ENCODE data around the gene PCNA. TPM values are rescaled to one million over a fixed set of nuclear protein-coding genes. Genes with fewer than 3 reads are reported as not detected.
A peak's percentile ranks its signal among the peaks of the same experiment; 100 is the strongest.

The PCNA gene
- total RNA-seq = 65.2 TPM
- polyA plus RNA-seq (ENCODE audit: insufficient read depth in 1 of 8, insufficient read length in 8 of 8, low replicate concordance in 1 of 8) = 10 to 100 TPM; 66.1 to 96.1 (median 76.3) TPM
- long read RNA-seq, donor 1, transcript PCNA-201 (6 exons, 1,344 nt) = major isoform, 18 of 19 reads
- long read RNA-seq, donor 1, partial matches to known transcripts = 0 of 19 reads
- long read RNA-seq, donor 1, other reads (novel, unspliced or antisense) = 0 of 19 reads
- long read RNA-seq, donor 2, partial matches to known transcripts = 0 of 4 reads
- long read RNA-seq, donor 2, other reads (novel, unspliced or antisense) = 0 of 4 reads
- long read RNA-seq, donor 3, transcript PCNA-201 (6 exons, 1,344 nt) = major isoform, 14 of 17 reads
- long read RNA-seq, donor 3, partial matches to known transcripts = 0 of 17 reads
- long read RNA-seq, donor 3, other reads (novel, unspliced or antisense) = 0 of 17 reads
- long read RNA-seq, donor 4, transcript PCNA-201 (6 exons, 1,344 nt) = major isoform, 18 of 19 reads
- long read RNA-seq, donor 4, partial matches to known transcripts = 0 of 19 reads
- long read RNA-seq, donor 4, other reads (novel, unspliced or antisense) = 0 of 19 reads
- long read RNA-seq, donor 5, transcript PCNA-201 (6 exons, 1,344 nt) = major isoform, 80 of 81 reads
- long read RNA-seq, donor 5, partial matches to known transcripts = 0 of 81 reads
- long read RNA-seq, donor 5, other reads (novel, unspliced or antisense) = 0 of 81 reads
- long read RNA-seq, donor 6, transcript PCNA-201 (6 exons, 1,344 nt) = major isoform, 45 of 48 reads
- long read RNA-seq, donor 6, partial matches to known transcripts = 0 of 48 reads
- long read RNA-seq, donor 6, other reads (novel, unspliced or antisense) = 0 of 48 reads
- long read RNA-seq, donor 7, transcript PCNA-201 (6 exons, 1,344 nt) = major isoform, 51 of 53 reads
- long read RNA-seq, donor 7, partial matches to known transcripts = 0 of 53 reads
- long read RNA-seq, donor 7, other reads (novel, unspliced or antisense) = 0 of 53 reads
- long read RNA-seq, donor 8, transcript PCNA-201 (6 exons, 1,344 nt) = major isoform, 14 of 15 reads
- long read RNA-seq, donor 8, partial matches to known transcripts = 0 of 15 reads
- long read RNA-seq, donor 8, other reads (novel, unspliced or antisense) = 0 of 15 reads
- long read RNA-seq, donor 9, transcript PCNA-201 (6 exons, 1,344 nt) = major isoform, 30 of 30 reads
- long read RNA-seq, donor 9, partial matches to known transcripts = 0 of 30 reads
- long read RNA-seq, donor 9, other reads (novel, unspliced or antisense) = 0 of 30 reads
- long read RNA-seq, donor 10, transcript PCNA-201 (6 exons, 1,344 nt) = major isoform, 17 of 21 reads
- long read RNA-seq, donor 10, partial matches to known transcripts = 0 of 21 reads
- long read RNA-seq, donor 10, other reads (novel, unspliced or antisense) = 0 of 21 reads
- long read RNA-seq, donor 11, transcript PCNA-201 (6 exons, 1,344 nt) = major isoform, 27 of 30 reads
- long read RNA-seq, donor 11, partial matches to known transcripts = 0 of 30 reads
- long read RNA-seq, donor 11, other reads (novel, unspliced or antisense) = 0 of 30 reads

- peak; percentile 99 for DNase-seq
- H3K27ac ChIP-seq (ENCODE audit: low read length) = peak within 1 kb of the TSS; percentile 96
- H3K9me3 ChIP-seq (replicated peaks; ENCODE audit: control insufficient read depth, low read depth, low read length) = no peaks in the 10 kb centered on the region
- peak within 1 kb of the TSS; percentile 82 for H3K4me3 ChIP-seq (ENCODE audit: low read length)
- no peaks in the 10 kb centered on the region for H3K27me3 ChIP-seq (ENCODE audit: control insufficient read depth, insufficient read depth, low read length)
- peaks cover 12% of the 10 kb centered on the region for H3K36me3 ChIP-seq (ENCODE audit: control insufficient read depth, insufficient read depth, low read length)
- H3K4me1 ChIP-seq (ENCODE audit: control insufficient read depth, insufficient read depth, low read length) = peaks cover 9% of the 10 kb centered on the region
- WGBS (ENCODE audit: insufficient coverage) = under 1% methylated on average over 71 of the region's 71 CpGs
Observed at GRCh38 chr20:5119435-5120184, at the start of gene PCNA. Gene PCNA, minus strand, starts transcription at chr20:5119958. Its CDS starts 160 bp downstream, at chr20:5119798.

- H3K27me3 ChIP-seq (ENCODE audit: control insufficient read depth, insufficient read depth, low read length) = no peaks in the 10 kb centered on the region
- H3K9me3 ChIP-seq (replicated peaks; ENCODE audit: control insufficient read depth, low read depth, low read length) = no peaks in the 10 kb centered on the region
- peaks cover 50% of the 10 kb centered on the region for H3K4me1 ChIP-seq (ENCODE audit: control insufficient read depth, insufficient read depth, low read length)
- DNase-seq = peak; percentile 47
- H3K4me3 ChIP-seq (ENCODE audit: low read length) = no peak overlapping the region
- peaks cover 5% of the 10 kb centered on the region for H3K36me3 ChIP-seq (ENCODE audit: control insufficient read depth, insufficient read depth, low read length)
- 12% methylated on average over 3 of the region's 3 CpGs for WGBS (ENCODE audit: insufficient coverage)
- H3K27ac ChIP-seq (ENCODE audit: low read length) = peak overlapping the region; percentile 75
Observed at GRCh38 chr20:5168651-5169396, 49.1 kb upstream of the PCNA start.

- no peak overlapping the region for H3K27ac ChIP-seq (ENCODE audit: low read length)
- peaks cover 15% of the 10 kb centered on the region for H3K4me1 ChIP-seq (ENCODE audit: control insufficient read depth, insufficient read depth, low read length)
Observed at GRCh38 chr20:5164645-5165625, 45.2 kb upstream of the PCNA start.

GRCh38 chr20:5161536-5162164 lies 41.9 kb upstream of the PCNA start:
- DNase-seq = no peak
- Histone ChIP-seq H3K36me3 (ENCODE audit: control insufficient read depth, insufficient read depth, low read length) (no peaks in the 10 kb centered on the region), H3K9me3 (replicated peaks; ENCODE audit: control insufficient read depth, low read depth, low read length) (no peaks in the 10 kb centered on the region), H3K27me3 (ENCODE audit: control insufficient read depth, insufficient read depth, low read length) (no peaks in the 10 kb centered on the region), H3K4me1 (ENCODE audit: control insufficient read depth, insufficient read depth, low read length) (peaks cover 1% of the 10 kb centered on the region), H3K4me3 (ENCODE audit: low read length) (no peak overlapping the region), H3K27ac (ENCODE audit: low read length) (no peak overlapping the region)
- 100% methylated on average over 1 of the region's 6 CpGs for WGBS (ENCODE audit: insufficient coverage)

More at GRCh38 chr20:5164645-5165625, 45.2 kb upstream of the PCNA start:
- Histone ChIP-seq H3K4me3 (ENCODE audit: low read length) (no peak overlapping the region), H3K9me3 (replicated peaks; ENCODE audit: control insufficient read depth, low read depth, low read length) (no peaks in the 10 kb centered on the region), H3K27me3 (ENCODE audit: control insufficient read depth, insufficient read depth, low read length) (no peaks in the 10 kb centered on the region), H3K36me3 (ENCODE audit: control insufficient read depth, insufficient read depth, low read length) (no peaks in the 10 kb centered on the region)
- 98% methylated on average over 6 of the region's 13 CpGs for WGBS (ENCODE audit: insufficient coverage)
- no peak for DNase-seq

- Histone ChIP-seq H3K4me3 (ENCODE audit: low read length) (no peak overlapping the region), H3K27me3 (ENCODE audit: control insufficient read depth, insufficient read depth, low read length) (no peaks in the 10 kb centered on the region), H3K36me3 (ENCODE audit: control insufficient read depth, insufficient read depth, low read length) (no peaks in the 10 kb centered on the region), H3K4me1 (ENCODE audit: control insufficient read depth, insufficient read depth, low read length) (peaks cover 3% of the 10 kb centered on the region), H3K27ac (ENCODE audit: low read length) (no peak overlapping the region), H3K9me3 (replicated peaks; ENCODE audit: control insufficient read depth, low read depth, low read length) (no peaks in the 10 kb centered on the region)
- no peak for DNase-seq
Observed at GRCh38 chr20:5160882-5161281, 41.1 kb upstream of the PCNA start.

GRCh38 chr20:5159928-5160327 lies 40.2 kb upstream of the PCNA start:
- Histone ChIP-seq H3K9me3 (replicated peaks; ENCODE audit: control insufficient read depth, low read depth, low read length) (no peaks in the 10 kb centered on the region), H3K27me3 (ENCODE audit: control insufficient read depth, insufficient read depth, low read length) (no peaks in the 10 kb centered on the region), H3K27ac (ENCODE audit: low read length) (no peak overlapping the region), H3K4me1 (ENCODE audit: control insufficient read depth, insufficient read depth, low read length) (peaks cover 3% of the 10 kb centered on the region), H3K4me3 (ENCODE audit: low read length) (no peak overlapping the region), H3K36me3 (ENCODE audit: control insufficient read depth, insufficient read depth, low read length) (no peaks in the 10 kb centered on the region)
- DNase-seq = no peak
- 90% methylated on average over 1 of the region's 3 CpGs for WGBS (ENCODE audit: insufficient coverage)

GRCh38 chr20:5156675-5157448 lies 37.1 kb upstream of the PCNA start:
- WGBS (ENCODE audit: insufficient coverage) = 75% methylated on average over 4 of the region's 4 CpGs
- Histone ChIP-seq H3K27me3 (ENCODE audit: control insufficient read depth, insufficient read depth, low read length) (no peaks in the 10 kb centered on the region), H3K4me1 (ENCODE audit: control insufficient read depth, insufficient read depth, low read length) (peaks cover 3% of the 10 kb centered on the region), H3K36me3 (ENCODE audit: control insufficient read depth, insufficient read depth, low read length) (no peaks in the 10 kb centered on the region), H3K27ac (ENCODE audit: low read length) (no peak overlapping the region), H3K4me3 (ENCODE audit: low read length) (no peak overlapping the region), H3K9me3 (replicated peaks; ENCODE audit: control insufficient read depth, low read depth, low read length) (no peaks in the 10 kb centered on the region)
- no peak for DNase-seq
